ENCODE results near the gene RNF144A. TPM values are rescaled to one million over a fixed set of nuclear protein-coding genes. Genes with fewer than 3 reads are reported as not detected.
A peak's percentile ranks its signal among the peaks of the same experiment; 100 is the strongest.

The RNF144A gene
- total and polyA plus RNA-seq, 2 of the 13 experiments (the other 11 are each of a cell fraction or from before 2014, with no cell fraction given) = 13.9 to 16.5 TPM

- no peak for TF ChIP-seq ZFP36 (IDR thresholded peaks at IDR 0.05; ENCODE audit: borderline replicate concordance, low read depth, low read length, partially characterized antibody)
- no peak for TF ChIP-seq HNF1A (IDR thresholded peaks at IDR 0.05; ENCODE audit: low read depth)
- no peak for TF ChIP-seq HNF1A (CRISPR knock-in tag; IDR thresholded peaks at IDR 0.05; ENCODE audit: borderline replicate concordance)
- TF ChIP-seq ZNF839 (CRISPR knock-in tag; IDR thresholded peaks at IDR 0.05; ENCODE audit: borderline replicate concordance) = no peak
- no peak for TF ChIP-seq ZNF503 (CRISPR knock-in tag; IDR thresholded peaks at IDR 0.05)
- TF ChIP-seq, protein P1, sequence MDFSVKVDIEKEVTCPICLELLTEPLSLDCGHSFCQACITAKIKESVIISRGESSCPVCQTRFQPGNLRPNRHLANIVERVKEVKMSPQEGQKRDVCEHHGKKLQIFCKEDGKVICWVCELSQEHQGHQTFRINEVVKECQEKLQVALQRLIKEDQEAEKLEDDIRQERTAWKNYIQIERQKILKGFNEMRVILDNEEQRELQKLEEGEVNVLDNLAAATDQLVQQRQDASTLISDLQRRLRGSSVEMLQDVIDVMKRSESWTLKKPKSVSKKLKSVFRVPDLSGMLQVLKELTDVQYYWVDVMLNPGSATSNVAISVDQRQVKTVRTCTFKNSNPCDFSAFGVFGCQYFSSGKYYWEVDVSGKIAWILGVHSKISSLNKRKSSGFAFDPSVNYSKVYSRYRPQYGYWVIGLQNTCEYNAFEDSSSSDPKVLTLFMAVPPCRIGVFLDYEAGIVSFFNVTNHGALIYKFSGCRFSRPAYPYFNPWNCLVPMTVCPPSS (IDR thresholded peaks at IDR 0.05) = no peak
- no peak for TF ChIP-seq KDM3A (CRISPR knock-in tag; IDR thresholded peaks at IDR 0.05; ENCODE audit: low read depth)
- TF ChIP-seq BCL6 (CRISPR knock-in tag; IDR thresholded peaks at IDR 0.05) = 0 out of 2 replicates have a peak, but pooled peaks have one; percentile 12
- no peak for TF ChIP-seq FOXO4 (CRISPR knock-in tag; conservative IDR thresholded peaks at IDR 0.05)
- TF ChIP-seq SOX13 (IDR thresholded peaks at IDR 0.05) = no peak
- peak in 1 of 2 experiments; percentile 64; a peak in 1 of 4 replicates for TF ChIP-seq SOX13 (CRISPR knock-in tag; conservative IDR thresholded peaks at IDR 0.05 in 1 of 2, IDR thresholded peaks at IDR 0.05 in 1 of 2)
- no peak for TF ChIP-seq ZNF180 (CRISPR knock-in tag; IDR thresholded peaks at IDR 0.05; ENCODE audit: borderline replicate concordance, low read depth)
- no peak for TF ChIP-seq BRD4 (CRISPR knock-in tag; IDR thresholded peaks at IDR 0.05)
- no peak for TF ChIP-seq YEATS2 (CRISPR knock-in tag; IDR thresholded peaks at IDR 0.05; ENCODE audit: borderline replicate concordance)
- TF ChIP-seq RELA (CRISPR knock-in tag; IDR thresholded peaks at IDR 0.05) = no peak
- TF ChIP-seq, protein P2, sequence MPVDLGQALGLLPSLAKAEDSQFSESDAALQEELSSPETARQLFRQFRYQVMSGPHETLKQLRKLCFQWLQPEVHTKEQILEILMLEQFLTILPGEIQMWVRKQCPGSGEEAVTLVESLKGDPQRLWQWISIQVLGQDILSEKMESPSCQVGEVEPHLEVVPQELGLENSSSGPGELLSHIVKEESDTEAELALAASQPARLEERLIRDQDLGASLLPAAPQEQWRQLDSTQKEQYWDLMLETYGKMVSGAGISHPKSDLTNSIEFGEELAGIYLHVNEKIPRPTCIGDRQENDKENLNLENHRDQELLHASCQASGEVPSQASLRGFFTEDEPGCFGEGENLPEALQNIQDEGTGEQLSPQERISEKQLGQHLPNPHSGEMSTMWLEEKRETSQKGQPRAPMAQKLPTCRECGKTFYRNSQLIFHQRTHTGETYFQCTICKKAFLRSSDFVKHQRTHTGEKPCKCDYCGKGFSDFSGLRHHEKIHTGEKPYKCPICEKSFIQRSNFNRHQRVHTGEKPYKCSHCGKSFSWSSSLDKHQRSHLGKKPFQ (CRISPR knock-in tag; IDR thresholded peaks at IDR 0.05; ENCODE audit: insufficient replicate concordance) = no peak
- TF ChIP-seq SRSF1 (optimal IDR thresholded peaks at IDR 0.05; ENCODE audit: low read depth, low read length) = no peak
- TF ChIP-seq ZMYM3 (CRISPR knock-in tag; IDR thresholded peaks at IDR 0.05) = no peak
These were observed 40.0 kb downstream of the RNF144A start (continued) for GRCh38 chr2:6957031-6957714.

Data from HepG2 (cell line).